GM15510 (cell line): ENCODE data around the gene SLC8B1.

Experiments
- POLR2A ChIP-seq: IDR thresholded peaks from 3 replicates; pipeline ENCODE4 v1.6.1; 2011; ENCODE audit warnings: borderline replicate concordance; ENCODE audit not compliant: insufficient read length; ENCODE audit errors: extremely low read depth

The SLC8B1 gene

GRCh38 chr12:113273053-113273725 is 61.7 kb downstream of the SLC8B1 start:
- no peak for TF ChIP-seq POLR2A

- TF ChIP-seq POLR2A, result no peak
Observed at GRCh38 chr12:113271853-113272561, 62.9 kb downstream of the SLC8B1 start.

GRCh38 chr12:113271466-113271852 is 63.5 kb downstream of the SLC8B1 start:
- TF ChIP-seq POLR2A, result no peak

GRCh38 chr12:113270709-113271009 is 64.2 kb downstream of the SLC8B1 start:
- no peak for TF ChIP-seq POLR2A

- TF ChIP-seq POLR2A, result no peak
Observed at GRCh38 chr12:113269257-113269943, 65.5 kb downstream of the SLC8B1 start.

GRCh38 chr12:113268621-113269020 is 66.3 kb downstream of the SLC8B1 start:
- no peak for TF ChIP-seq POLR2A

- TF ChIP-seq POLR2A, result no peak
Observed at GRCh38 chr12:113268136-113268535, 66.8 kb downstream of the SLC8B1 start.

GRCh38 chr12:113267621-113268020 is 67.3 kb downstream of the SLC8B1 start:
- TF ChIP-seq POLR2A, result no peak

GRCh38 chr12:113266106-113266895 is 68.6 kb downstream of the SLC8B1 start:
- TF ChIP-seq POLR2A, result no peak

- TF ChIP-seq POLR2A, result no peak
Observed at GRCh38 chr12:113263431-113263963, 71.4 kb downstream of the SLC8B1 start.

GRCh38 chr12:113262710-113263109 is 72.2 kb downstream of the SLC8B1 start:
- TF ChIP-seq POLR2A, result no peak

GRCh38 chr12:113261847-113262470 is 73.0 kb downstream of the SLC8B1 start:
- TF ChIP-seq POLR2A, result no peak

- no peak for TF ChIP-seq POLR2A
Observed at GRCh38 chr12:113260636-113261300, 74.1 kb downstream of the SLC8B1 start.

- TF ChIP-seq POLR2A, result no peak
Observed at GRCh38 chr12:113260127-113260526, 74.8 kb downstream of the SLC8B1 start.
